GM10248 (cell line): ENCODE data around the gene ACSL1.

Experiments used
- CTCF ChIA-PET: fragments of 300-600 bp; sonication (Branson Sonifier 250); formaldehyde crosslinking; extraction: SDS; loops from one replicate; lab custom pipeline; 2021; ENCODE audit warnings: antibody characterized with exemption; lab: Yijun Ruan, JAX
- POLR2A ChIA-PET: fragments of 350-650 bp; sonication (Branson Sonifier 250); formaldehyde crosslinking; extraction: SDS; loops from one replicate; lab custom pipeline; 2020; ENCODE audit warnings: antibody characterized with exemption; lab: Yijun Ruan, JAX
- DNase-seq: peaks from one replicate; pipeline ENCODE4 v3.0.0; 2012; ENCODE audit errors: extremely low spot score
- CTCF ChIP-seq: IDR thresholded peaks from 2 replicates; pipeline ENCODE4 v1.5.1; 2012; ENCODE audit warnings: mild to moderate bottlenecking, low read depth; ENCODE audit errors: extremely low read depth, missing control alignments, control extremely low read depth

ACSL1 gene

DNA sequence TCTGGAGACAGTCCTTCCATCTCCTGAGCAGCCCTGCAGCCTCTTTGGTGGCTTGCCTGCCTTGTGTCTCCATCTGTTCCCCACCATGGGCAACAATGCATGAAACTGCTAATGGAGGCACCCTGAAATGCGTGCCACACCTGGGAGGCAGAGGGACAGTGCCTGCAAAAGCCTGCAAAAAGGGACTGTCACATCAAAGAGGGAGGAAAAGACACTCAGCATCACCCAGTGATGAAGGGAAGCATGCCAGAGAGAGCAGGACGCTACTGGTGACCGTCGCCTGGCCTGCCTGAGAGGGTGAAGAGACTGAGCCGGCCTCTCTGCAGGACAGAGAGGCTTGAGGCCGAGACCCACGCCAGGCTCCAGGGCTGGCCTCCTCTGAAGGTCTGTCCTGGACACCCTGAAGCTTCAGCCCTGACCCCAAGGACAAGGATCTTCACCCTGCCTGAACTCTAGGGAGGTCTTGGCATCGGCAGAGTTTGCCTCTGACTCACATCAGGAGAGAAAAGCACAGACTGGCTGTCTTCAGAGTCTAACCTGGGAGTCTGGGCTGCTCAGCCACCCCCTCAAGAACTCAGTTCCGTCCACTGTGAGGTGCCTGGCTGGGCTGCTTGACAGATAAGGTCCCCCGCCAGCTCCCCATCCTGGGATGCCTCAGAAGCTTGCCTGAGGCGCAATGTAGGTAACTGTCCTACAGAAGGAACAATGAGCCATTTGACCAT is 8.1 kb downstream of the ACSL1 start:
- no peak for DNase-seq
- ChIA-PET CTCF (interaction anchor here (0.7 to 1.4 kb wide), 2 partner anchors 16 to 72 kb away, joined by 3 read pairs; no protein-coding TSS in a partner anchor), POLR2A (no interaction called here)
- no peak for TF ChIP-seq CTCF

DNA sequence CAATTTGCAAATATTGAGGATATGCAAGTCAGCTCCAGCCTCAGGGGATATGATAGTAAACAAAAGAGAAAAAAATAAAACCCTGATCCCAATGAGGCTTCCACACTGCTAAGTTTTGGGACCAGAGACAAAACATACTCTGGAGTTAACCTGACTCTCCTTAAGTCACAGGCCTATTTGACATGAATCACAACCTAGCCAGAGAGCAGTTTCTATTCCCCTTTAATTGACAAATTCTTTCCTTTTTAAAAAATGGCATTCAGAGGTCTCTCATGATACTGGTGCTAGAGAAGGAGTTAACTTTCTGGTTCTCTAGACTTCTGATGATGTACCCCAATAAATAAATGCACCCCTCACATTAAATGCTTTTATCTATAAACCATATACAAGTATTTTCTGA is 8.8 kb downstream of the ACSL1 start:
- peak; percentile 31 for DNase-seq
- no peak for TF ChIP-seq CTCF
- ChIA-PET CTCF (interaction anchor here (1.0 kb wide), 1 partner anchor 14 kb away, joined by 3 read pairs; no protein-coding TSS in a partner anchor), POLR2A (no interaction called here)

DNA sequence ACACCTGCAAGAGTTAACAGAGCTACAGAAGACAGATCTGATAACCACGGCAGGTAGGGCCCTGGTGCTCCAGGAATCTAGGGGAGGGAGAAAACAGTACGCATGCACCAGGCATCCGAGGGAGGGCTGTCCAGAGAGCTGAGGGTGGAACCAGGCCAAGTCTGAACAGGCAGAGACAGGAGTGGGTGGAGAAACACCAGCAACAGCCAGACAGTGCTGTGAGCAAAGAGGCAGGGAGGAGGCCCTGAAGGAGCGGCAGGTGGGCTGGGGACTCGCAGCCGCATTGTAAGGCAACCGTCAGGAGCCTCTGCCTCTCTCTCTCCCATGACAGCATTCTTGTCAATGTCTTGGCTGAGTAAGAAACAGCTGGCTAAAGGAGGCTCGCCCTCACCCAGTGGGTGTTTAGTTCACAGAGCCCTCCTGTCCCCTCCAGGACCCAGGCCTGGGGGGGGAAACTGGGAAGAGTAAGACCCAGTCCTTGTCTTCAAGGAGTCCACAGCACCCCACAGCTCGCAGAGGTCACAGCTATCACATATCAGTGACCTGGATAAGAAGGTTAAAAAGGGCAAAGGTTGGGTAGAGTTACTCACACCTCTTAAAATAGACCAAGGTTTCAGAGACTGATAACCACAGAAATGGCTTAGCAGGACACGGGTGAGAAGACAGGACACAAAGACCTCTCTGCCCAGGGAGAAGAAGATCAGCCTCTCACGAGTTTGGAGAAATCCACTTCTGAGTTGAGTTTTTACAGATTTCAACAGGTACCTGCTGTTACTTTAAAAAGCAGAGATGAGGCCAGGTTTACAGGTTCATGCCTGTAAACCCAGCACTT is 10.5 kb downstream of the ACSL1 start:
- POLR2A ChIA-PET = interaction anchor here (0.8 to 1.8 kb wide), 3 partner anchors 9 to 11 kb away, joined by 3 to 5 read pairs (median 4); partner anchors contain the start of gene ACSL1
- CTCF ChIA-PET = interaction anchor here (0.9 to 2.0 kb wide), 8 partner anchors 9 to 551 kb away, joined by 3 to 8 read pairs (median 3); no protein-coding TSS in a partner anchor
- no peak for TF ChIP-seq CTCF
- peak; percentile 82 for DNase-seq

DNA sequence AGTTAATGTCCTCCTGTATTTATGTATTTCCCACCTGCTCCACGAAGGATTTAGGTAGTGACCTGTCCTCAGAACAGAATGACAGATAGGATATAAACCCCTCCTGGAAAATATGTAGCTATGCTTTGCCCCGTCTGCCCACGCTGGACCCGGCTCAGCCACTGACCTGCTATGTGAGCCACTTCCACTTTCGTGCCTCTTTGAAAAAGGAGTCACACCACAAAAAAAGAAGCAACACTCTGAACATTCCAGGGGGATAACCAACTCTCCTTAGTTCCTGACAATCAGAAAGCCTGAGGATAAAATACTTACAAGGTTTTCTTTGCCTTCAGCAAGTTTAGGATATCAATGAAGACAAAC is 11.1 kb downstream of the ACSL1 start:
- peak; percentile 35 for DNase-seq
- CTCF ChIA-PET = interaction anchor here (0.9 to 2.0 kb wide), 7 partner anchors 10 to 550 kb away, joined by 3 to 8 read pairs (median 3); no protein-coding TSS in a partner anchor
- no peak for TF ChIP-seq CTCF
- POLR2A ChIA-PET = interaction anchor here (0.8 to 1.6 kb wide), 2 partner anchors 11 to 12 kb away, joined by 3 to 4 read pairs; partner anchors contain the start of gene ACSL1

- no peak for DNase-seq
- POLR2A ChIA-PET = interaction anchor here (0.6 kb wide), 1 partner anchor 47 kb away, joined by 3 read pairs; no protein-coding TSS in a partner anchor
- no peak for TF ChIP-seq CTCF
- CTCF ChIA-PET = interaction anchor here (1.2 to 1.7 kb wide), 4 partner anchors 10 to 122 kb away, joined by 3 to 6 read pairs (median 4); no protein-coding TSS in a partner anchor
Measured at GRCh38 chr4:184812651-184813181, 13.1 kb downstream of the ACSL1 start.

- no peak for DNase-seq
- ChIA-PET POLR2A (no interaction called here), CTCF (no interaction called here)
- TF ChIP-seq CTCF = no peak
Measured at GRCh38 chr4:184812199-184812542, 13.6 kb downstream of the ACSL1 start.
